CD14-positive monocyte (primary cell): ENCODE data around the gene SOX9. TPM values are rescaled to one million over a fixed set of nuclear protein-coding genes. Genes with fewer than 3 reads are reported as not detected.

Experiments used
- DNase-seq, 3 donors: peaks; one replicate each; pipeline ENCODE4 v3.0.0-alpha.2; 2011 to 2022
- H2AFZ ChIP-seq: 2 replicates; pipeline ENCODE4 v1.6.0; 2012; ENCODE audit warnings: mild to moderate bottlenecking, low read depth, low read length, inconsistent platforms; ENCODE audit not compliant: insufficient read depth, poor library complexity, severe bottlenecking
- H3K27ac ChIP-seq, 2 donors: 1 replicate in 1 of 2; 2 replicates in 1 of 2; pipeline ENCODE4 v1.5.1; 2012 to 2013; ENCODE audit warnings: low read length in 2 of 2, control low read depth in 1 of 2, inconsistent platforms in 1 of 2, low read depth in 1 of 2, mild to moderate bottlenecking in 1 of 2
- H3K27me3 ChIP-seq, 2 donors: one replicate each; pipeline versions ENCODE4 v1.6.0 to v1.6.1; 2011 to 2013; ENCODE audit warnings: low read length in 2 of 2; ENCODE audit not compliant: control insufficient read depth in 2 of 2, insufficient read depth in 2 of 2
- H3K36me3 ChIP-seq, 2 donors: replicated peaks in 1 of 2; 1 replicate in 1 of 2; 2 replicates in 1 of 2; pipeline versions ENCODE4 v1.5.1 to v1.6.1; 2012 to 2013; ENCODE audit warnings: low read length in 2 of 2, control low read depth in 1 of 2, inconsistent platforms in 1 of 2, mild to moderate bottlenecking in 1 of 2; ENCODE audit not compliant: insufficient read depth in 2 of 2, control insufficient read depth in 1 of 2
- H3K4me1 ChIP-seq, 2 donors: 1 replicate in 1 of 2; 2 replicates in 1 of 2; pipeline versions ENCODE4 v1.5.1 to v1.6.1; 2012 to 2013; ENCODE audit warnings: low read length in 2 of 2, control low read depth in 1 of 2, inconsistent platforms in 1 of 2, mild to moderate bottlenecking in 1 of 2, moderate library complexity in 1 of 2; ENCODE audit not compliant: insufficient read depth in 2 of 2, control insufficient read depth in 1 of 2
- H3K4me2 ChIP-seq: replicated peaks from 2 replicates; pipeline ENCODE3; 2012; ENCODE audit warnings: low read length, moderate library complexity, mild to moderate bottlenecking; ENCODE audit not compliant: poor library complexity, severe bottlenecking; ENCODE audit errors: extremely low read depth
- H3K4me3 ChIP-seq, 3 experiments: fragments of 200-600 bp in 1 of 3; sonication (generic) in 1 of 3; replicated peaks in 1 of 3; 1 replicate in 2 of 3; 2 replicates in 1 of 3; pipeline ENCODE4 v1.5.1; 2011 to 2013; ENCODE audit warnings: low read length in 3 of 3, mild to moderate bottlenecking in 3 of 3, control low read depth in 2 of 3, low read depth in 2 of 3, inconsistent platforms in 1 of 3, moderate library complexity in 1 of 3
- H3K79me2 ChIP-seq: 2 replicates; pipeline ENCODE4 v1.6.0; 2012; ENCODE audit warnings: mild to moderate bottlenecking, control low read depth, inconsistent platforms, low read length, moderate library complexity; ENCODE audit not compliant: insufficient read depth
- H3K9ac ChIP-seq: 2 replicates; pipeline ENCODE4 v1.6.0; 2017; ENCODE audit warnings: low read length, mild to moderate bottlenecking; ENCODE audit not compliant: insufficient read depth, poor library complexity, severe bottlenecking
- H3K9me3 ChIP-seq, 2 donors: replicated peaks in 1 of 2; 1 replicate in 1 of 2; 2 replicates in 1 of 2; pipeline versions ENCODE4 v1.5.1 to v1.6.1; 2012 to 2013; ENCODE audit warnings: low read length in 2 of 2, control low read depth in 1 of 2; ENCODE audit not compliant: control insufficient read depth in 1 of 2, insufficient read depth in 1 of 2
- H4K20me1 ChIP-seq: 2 replicates; pipeline ENCODE4 v1.6.0; 2012; ENCODE audit warnings: mild to moderate bottlenecking, low read length, control low read depth, moderate library complexity; ENCODE audit not compliant: insufficient read depth
- H3K27ac Mint-ChIP-seq, 7 donors: one replicate each; pipeline ENCODE4 v1.8.0; 2020; ENCODE audit warnings: mild to moderate bottlenecking in 7 of 7, mixed read lengths in 7 of 7, moderate library complexity in 6 of 7, inconsistent platforms in 2 of 7
- H3K27me3 Mint-ChIP-seq, 3 donors: one replicate each; pipeline ENCODE4 v1.8.0; 2021 to 2022; ENCODE audit warnings: low read depth in 3 of 3, mild to moderate bottlenecking in 3 of 3, mixed read lengths in 3 of 3, moderate library complexity in 3 of 3, inconsistent platforms in 1 of 3
- H3K36me3 Mint-ChIP-seq, 2 donors: one replicate each; pipeline ENCODE4 v1.8.0; 2020; ENCODE audit warnings: mixed read lengths in 2 of 2, inconsistent platforms in 1 of 2, mild to moderate bottlenecking in 1 of 2
- H3K4me1 Mint-ChIP-seq: one replicate; pipeline ENCODE4 v1.8.0; 2020; ENCODE audit warnings: mild to moderate bottlenecking, mixed read lengths
- H3K4me3 Mint-ChIP-seq, 2 donors: one replicate each; pipeline ENCODE4 v1.8.0; 2020; ENCODE audit warnings: mild to moderate bottlenecking in 2 of 2, mixed read lengths in 2 of 2, moderate library complexity in 1 of 2
- H3K9me3 Mint-ChIP-seq, 7 donors: one replicate each; pipeline ENCODE4 v1.8.0; 2020 to 2022; ENCODE audit warnings: mixed read lengths in 7 of 7, mild to moderate bottlenecking in 6 of 7, moderate library complexity in 6 of 7, inconsistent platforms in 2 of 7
- WGBS: methylation state at CpG from one replicate; pipeline ENCODE4 v1.1.5; 2013; ENCODE audit warnings: missing lambda C conversion rate; ENCODE audit not compliant: insufficient coverage; 5-methylcytosine and 5-hydroxymethylcytosine counted together
- intact Hi-C, 2 donors: fragments of 100-400 bp; cut with micrococcal nuclease; formaldehyde crosslinking; loops; one replicate each; pipeline versions ENCODE4 v1.15.0 to v1.15.1; 2023
- polyA plus RNA-seq, 3 donors: library from polyadenylated mRNA; depleted of rRNA in 1 of 3; unstranded in 2 of 3; stranded (reverse) in 1 of 3; fragments of 300-500 nt in 2 of 3; fragments of >200 nt in 1 of 3; fragmentation: Illumina TruSeq in 2 of 3; gene quantifications; 1 replicate in 2 of 3; 2 replicates in 1 of 3; pipeline ENCODE4 v1.2.3, GENCODE V29; 2012 to 2021
- TF ChIP-seq, protein P1 (sequence below): fragments of 200-600 bp; IDR thresholded peaks from one replicate; pipeline ENCODE4 v1.8.0; 2022; ENCODE audit warnings: antibody characterized with exemption, mild to moderate bottlenecking

Gene SOX9
- polyA plus RNA-seq, 3 donors, result not detected

GRCh38 chr17:72164158-72164739 lies 43.4 kb downstream of the SOX9 start:
- DNase-seq, result no peak
- H3K79me2 ChIP-seq, result no peaks in the 10 kb centered on the region
- H3K36me3 ChIP-seq, result no peaks in the 10 kb centered on the region
- Mint-ChIP-seq H3K27me3 (no peaks in the 10 kb centered on the region), H3K36me3 (no peaks in the 10 kb centered on the region), H3K27ac (no peak overlapping the region), H3K4me1 (no peaks in the 10 kb centered on the region), H3K9me3 (peaks cover 0 to 13% (median 4%) of the 10 kb centered on the region in 7 donors), H3K4me3 (no peak overlapping the region)
- no peak overlapping the region for H2AFZ ChIP-seq
- no peak overlapping the region for H3K9ac ChIP-seq
- H3K27ac ChIP-seq, result no peak overlapping the region
- intact Hi-C loops, result no loop called here
- no peaks in the 10 kb centered on the region for H4K20me1 ChIP-seq
- TF ChIP-seq, protein P1, sequence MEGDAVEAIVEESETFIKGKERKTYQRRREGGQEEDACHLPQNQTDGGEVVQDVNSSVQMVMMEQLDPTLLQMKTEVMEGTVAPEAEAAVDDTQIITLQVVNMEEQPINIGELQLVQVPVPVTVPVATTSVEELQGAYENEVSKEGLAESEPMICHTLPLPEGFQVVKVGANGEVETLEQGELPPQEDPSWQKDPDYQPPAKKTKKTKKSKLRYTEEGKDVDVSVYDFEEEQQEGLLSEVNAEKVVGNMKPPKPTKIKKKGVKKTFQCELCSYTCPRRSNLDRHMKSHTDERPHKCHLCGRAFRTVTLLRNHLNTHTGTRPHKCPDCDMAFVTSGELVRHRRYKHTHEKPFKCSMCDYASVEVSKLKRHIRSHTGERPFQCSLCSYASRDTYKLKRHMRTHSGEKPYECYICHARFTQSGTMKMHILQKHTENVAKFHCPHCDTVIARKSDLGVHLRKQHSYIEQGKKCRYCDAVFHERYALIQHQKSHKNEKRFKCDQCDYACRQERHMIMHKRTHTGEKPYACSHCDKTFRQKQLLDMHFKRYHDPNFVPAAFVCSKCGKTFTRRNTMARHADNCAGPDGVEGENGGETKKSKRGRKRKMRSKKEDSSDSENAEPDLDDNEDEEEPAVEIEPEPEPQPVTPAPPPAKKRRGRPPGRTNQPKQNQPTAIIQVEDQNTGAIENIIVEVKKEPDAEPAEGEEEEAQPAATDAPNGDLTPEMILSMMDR, result no peak
- no CpG with 5 or more reads among the region's 3 CpGs for WGBS
- H3K9me3 ChIP-seq, result peaks cover under 1 to 5% of the 10 kb centered on the region in 2 donors
- no peak overlapping the region for H3K4me3 ChIP-seq
- no peaks in the 10 kb centered on the region for H3K4me1 ChIP-seq
- no peaks in the 10 kb centered on the region for H3K27me3 ChIP-seq
- no peak overlapping the region for H3K4me2 ChIP-seq

DNA sequence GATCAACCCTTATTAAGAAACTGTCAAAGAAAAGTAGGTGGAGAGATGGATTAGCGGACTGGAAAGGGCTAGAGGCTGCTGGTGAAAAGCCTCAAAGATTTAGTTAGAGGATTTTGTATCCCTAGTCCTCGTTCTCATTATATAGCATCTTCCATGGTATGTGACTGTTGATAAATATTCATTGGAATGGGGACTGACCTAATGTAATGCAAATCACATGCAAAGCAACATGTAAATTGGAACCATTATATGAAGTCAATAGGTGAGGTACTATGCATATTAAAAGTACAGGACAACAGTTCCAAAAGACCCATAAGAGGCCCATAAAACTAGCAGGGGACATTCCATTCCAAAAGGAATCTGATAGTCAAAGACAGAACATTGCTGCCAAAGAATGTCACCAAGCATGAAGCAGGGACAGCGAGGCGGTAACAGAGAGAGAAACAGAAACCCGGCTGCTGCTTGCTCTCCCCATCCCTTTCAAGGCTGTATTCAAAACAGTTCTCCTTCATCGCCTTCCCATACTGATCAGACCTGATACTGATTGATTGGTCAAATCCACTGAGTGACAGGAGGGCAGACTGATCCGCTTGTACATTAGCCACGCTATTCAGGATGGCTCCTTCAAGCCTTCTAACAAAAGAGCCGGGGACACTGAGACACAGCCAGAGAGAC lies 44.5 kb downstream of the SOX9 start:
- no peaks in the 10 kb centered on the region for H3K27me3 ChIP-seq
- Mint-ChIP-seq H3K36me3 (no peaks in the 10 kb centered on the region), H3K9me3 (peaks cover 0 to 12% (median 5%) of the 10 kb centered on the region in 7 donors), H3K4me3 (no peak overlapping the region), H3K4me1 (no peaks in the 10 kb centered on the region), H3K27me3 (no peaks in the 10 kb centered on the region), H3K27ac (no peak overlapping the region)
- no peak overlapping the region for H3K4me3 ChIP-seq
- H3K79me2 ChIP-seq, result no peaks in the 10 kb centered on the region
- 77% methylated on average over 7 of the region's 9 CpGs for WGBS
- no peak for DNase-seq
- no peak overlapping the region for H3K27ac ChIP-seq
- no peaks in the 10 kb centered on the region for H4K20me1 ChIP-seq
- no peaks in the 10 kb centered on the region for H3K36me3 ChIP-seq
- H3K4me1 ChIP-seq, result no peaks in the 10 kb centered on the region
- intact Hi-C loops, result no loop called here
- no peak overlapping the region for H3K9ac ChIP-seq
- TF ChIP-seq, protein P1, result no peak
- H3K9me3 ChIP-seq, result peaks cover 0 to 5% of the 10 kb centered on the region in 2 donors
- H2AFZ ChIP-seq, result no peak overlapping the region
- H3K4me2 ChIP-seq, result no peak overlapping the region
